ENCODE measurements around the gene SLCO2A1. TPM values are rescaled to one million over a fixed set of nuclear protein-coding genes. Genes with fewer than 3 reads are reported as not detected.

SLCO2A1 gene
- total RNA-seq, 1 donor from 2014 or later: 0.52 TPM

DNA sequence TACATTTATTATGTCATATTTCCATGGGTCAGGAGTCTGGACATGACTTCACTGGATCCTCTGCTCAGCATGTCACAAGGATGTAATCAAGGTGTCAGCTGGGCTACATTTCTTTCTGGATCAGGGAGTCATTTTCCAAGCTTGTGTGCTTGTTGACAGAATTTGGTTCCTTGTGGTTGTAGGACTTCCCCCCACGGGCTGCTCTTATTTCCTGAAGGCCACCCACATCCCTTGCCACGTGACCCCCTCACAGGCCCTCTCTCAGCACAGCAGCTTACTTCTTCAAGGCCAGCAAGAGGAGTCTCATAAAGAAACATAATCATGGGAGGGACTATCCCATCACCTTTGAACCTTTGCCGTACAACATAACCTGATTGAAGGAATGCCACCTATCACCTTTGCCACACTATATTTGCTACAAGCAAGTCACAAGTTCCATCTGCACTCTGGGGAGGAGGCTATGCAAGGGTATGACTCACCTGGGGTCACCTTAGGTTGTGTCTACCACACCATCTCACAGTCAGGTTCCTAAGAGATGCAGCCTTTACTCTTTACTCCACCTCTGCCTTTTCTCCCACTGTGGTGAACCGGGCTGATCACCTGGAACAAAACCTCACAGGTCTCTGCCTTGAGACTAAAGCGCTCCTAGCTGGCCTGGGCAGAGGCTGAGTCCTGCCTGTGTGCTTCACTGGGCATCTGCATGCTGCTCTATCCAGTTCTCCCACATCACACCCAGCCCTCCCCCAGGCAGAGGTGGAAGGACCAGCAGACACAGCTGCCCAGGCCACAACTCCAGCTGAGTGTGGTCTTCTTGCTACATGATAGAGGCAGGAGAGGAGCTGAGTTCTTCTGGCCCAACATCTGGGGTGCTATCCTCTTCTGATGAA is 147.5 kb downstream of the SLCO2A1 start:
- no peak overlapping the region for H3K4me3 ChIP-seq (ENCODE audit: low read length in 3 of 3)
- H3K9me3 ChIP-seq (ENCODE audit: control insufficient read depth in 3 of 3, low read length in 3 of 3): peaks cover 0 to 2% (median 2%) of the 10 kb centered on the region in 3 donors
- peaks cover 0 to 6% (median 0%) of the 10 kb centered on the region in 3 donors for H3K27me3 ChIP-seq (ENCODE audit: control insufficient read depth in 3 of 3, insufficient read depth in 3 of 3, low read length in 3 of 3)
- peaks cover 0 to 5% (median 0%) of the 10 kb centered on the region in 3 donors for H3K4me1 ChIP-seq (ENCODE audit: control insufficient read depth in 3 of 3, insufficient read depth in 3 of 3, low read length in 3 of 3)
- H3K27ac ChIP-seq (ENCODE audit: low read depth, low read length): no peak overlapping the region
- H3K36me3 ChIP-seq (ENCODE audit: control insufficient read depth in 3 of 3, insufficient read depth in 3 of 3, low read length in 3 of 3): no peaks in the 10 kb centered on the region
- no peak overlapping the region for H3K9ac ChIP-seq (ENCODE audit: low read depth in 1 of 3, low read length in 3 of 3)

DNA sequence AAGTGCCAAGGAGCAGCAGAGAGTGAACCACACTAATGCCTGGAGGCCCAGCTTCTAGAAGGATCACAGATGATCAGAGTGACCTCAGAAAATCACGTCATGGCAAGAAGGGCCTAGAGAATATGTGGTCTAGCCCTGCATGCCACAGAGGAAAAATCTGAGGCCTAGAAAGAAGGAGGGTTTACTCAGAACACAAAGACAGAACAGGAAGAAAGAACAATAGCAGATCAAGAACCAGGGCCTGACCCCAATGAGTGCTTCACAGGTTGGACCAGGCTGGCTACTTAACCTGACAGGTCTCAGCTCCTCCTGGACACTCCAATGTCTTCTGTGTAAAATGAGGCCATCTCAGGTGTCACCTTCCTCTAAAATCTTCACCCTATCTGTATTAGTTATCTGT is 148.2 kb downstream of the SLCO2A1 start:
- Histone ChIP-seq H3K9ac (ENCODE audit: low read depth in 1 of 3, low read length in 3 of 3) (no peak overlapping the region), H3K27me3 (ENCODE audit: control insufficient read depth in 3 of 3, insufficient read depth in 3 of 3, low read length in 3 of 3) (peaks cover 0 to 6% (median 0%) of the 10 kb centered on the region in 3 donors), H3K36me3 (ENCODE audit: control insufficient read depth in 3 of 3, insufficient read depth in 3 of 3, low read length in 3 of 3) (no peaks in the 10 kb centered on the region), H3K4me3 (ENCODE audit: low read length in 3 of 3) (no peak overlapping the region), H3K9me3 (ENCODE audit: control insufficient read depth in 3 of 3, low read length in 3 of 3) (peaks cover 0 to 2% (median 2%) of the 10 kb centered on the region in 3 donors), H3K27ac (ENCODE audit: low read depth, low read length) (no peak overlapping the region), H3K4me1 (ENCODE audit: control insufficient read depth in 3 of 3, insufficient read depth in 3 of 3, low read length in 3 of 3) (peaks cover 0 to 5% (median 0%) of the 10 kb centered on the region in 3 donors)

GRCh38 chr3:133880886-133881455 is 148.8 kb downstream of the SLCO2A1 start:
- Histone ChIP-seq H3K36me3 (ENCODE audit: control insufficient read depth in 3 of 3, insufficient read depth in 3 of 3, low read length in 3 of 3) (no peaks in the 10 kb centered on the region), H3K9me3 (ENCODE audit: control insufficient read depth in 3 of 3, low read length in 3 of 3) (peaks cover 0 to 2% (median 2%) of the 10 kb centered on the region in 3 donors), H3K27me3 (ENCODE audit: control insufficient read depth in 3 of 3, insufficient read depth in 3 of 3, low read length in 3 of 3) (peaks cover 0 to 6% (median 0%) of the 10 kb centered on the region in 3 donors), H3K9ac (ENCODE audit: low read depth in 1 of 3, low read length in 3 of 3) (no peak overlapping the region), H3K4me3 (ENCODE audit: low read length in 3 of 3) (no peak overlapping the region), H3K27ac (ENCODE audit: low read depth, low read length) (no peak overlapping the region), H3K4me1 (ENCODE audit: control insufficient read depth in 3 of 3, insufficient read depth in 3 of 3, low read length in 3 of 3) (peaks cover 0 to 5% (median 0%) of the 10 kb centered on the region in 3 donors)

- Histone ChIP-seq H3K4me1 (ENCODE audit: control insufficient read depth in 3 of 3, insufficient read depth in 3 of 3, low read length in 3 of 3) (peaks cover 0 to 5% (median 0%) of the 10 kb centered on the region in 3 donors), H3K36me3 (ENCODE audit: control insufficient read depth in 3 of 3, insufficient read depth in 3 of 3, low read length in 3 of 3) (no peaks in the 10 kb centered on the region), H3K4me3 (ENCODE audit: low read length in 3 of 3) (no peak overlapping the region), H3K27ac (ENCODE audit: low read depth, low read length) (no peak overlapping the region), H3K9me3 (ENCODE audit: control insufficient read depth in 3 of 3, low read length in 3 of 3) (peaks cover 0 to 2% (median 2%) of the 10 kb centered on the region in 3 donors), H3K9ac (ENCODE audit: low read depth in 1 of 3, low read length in 3 of 3) (no peak overlapping the region), H3K27me3 (ENCODE audit: control insufficient read depth in 3 of 3, insufficient read depth in 3 of 3, low read length in 3 of 3) (peaks cover 0 to 6% (median 0%) of the 10 kb centered on the region in 3 donors)
Observed at GRCh38 chr3:133880287-133880686, 149.4 kb downstream of the SLCO2A1 start.

DNA sequence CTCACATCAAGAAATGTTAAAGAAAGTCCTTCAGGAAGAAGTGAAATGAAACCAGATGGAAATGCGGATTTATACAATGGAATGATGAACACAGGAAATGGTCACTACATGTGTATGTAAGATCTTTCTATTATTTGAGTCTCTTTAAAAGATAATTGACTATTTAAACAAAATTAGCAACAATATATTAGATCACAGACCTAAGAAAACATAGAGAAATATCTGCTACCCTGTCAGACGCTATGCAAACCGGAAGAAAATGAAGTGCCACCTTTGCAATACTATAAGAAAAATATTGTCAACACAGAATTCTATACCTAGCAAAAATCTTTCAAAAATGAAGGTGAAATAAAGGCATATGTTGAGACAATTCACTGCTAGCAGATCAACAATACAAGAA is 151.2 kb downstream of the SLCO2A1 start:
- Histone ChIP-seq H3K27me3 (ENCODE audit: control insufficient read depth in 3 of 3, insufficient read depth in 3 of 3, low read length in 3 of 3) (no peaks in the 10 kb centered on the region), H3K36me3 (ENCODE audit: control insufficient read depth in 3 of 3, insufficient read depth in 3 of 3, low read length in 3 of 3) (no peaks in the 10 kb centered on the region), H3K4me3 (ENCODE audit: low read length in 3 of 3) (no peak overlapping the region)

More for the DNA sequence above, 151.2 kb downstream of the SLCO2A1 start:
- no peak overlapping the region for H3K9ac ChIP-seq (ENCODE audit: low read depth in 1 of 3, low read length in 3 of 3)
- peaks cover 0 to 2% (median 2%) of the 10 kb centered on the region in 3 donors for H3K9me3 ChIP-seq (ENCODE audit: control insufficient read depth in 3 of 3, low read length in 3 of 3)
- no peaks in the 10 kb centered on the region for H3K4me1 ChIP-seq (ENCODE audit: control insufficient read depth in 3 of 3, insufficient read depth in 3 of 3, low read length in 3 of 3)
- no peak overlapping the region for H3K27ac ChIP-seq (ENCODE audit: low read depth, low read length)

Other genes starting within 250 kb of the SLCO2A1 start
- 40.7 TPM for gene SRPRB, start 224.1 kb downstream of the SLCO2A1 start, total RNA-seq
- gene RAB6B, start 134.0 kb downstream of the SLCO2A1 start, total RNA-seq: 1.6 TPM
- gene RYK, start 220.9 kb upstream of the SLCO2A1 start, total RNA-seq: 100 TPM